Measurements from ENCODE around the gene LRRC8B.

LRRC8B gene

DNA sequence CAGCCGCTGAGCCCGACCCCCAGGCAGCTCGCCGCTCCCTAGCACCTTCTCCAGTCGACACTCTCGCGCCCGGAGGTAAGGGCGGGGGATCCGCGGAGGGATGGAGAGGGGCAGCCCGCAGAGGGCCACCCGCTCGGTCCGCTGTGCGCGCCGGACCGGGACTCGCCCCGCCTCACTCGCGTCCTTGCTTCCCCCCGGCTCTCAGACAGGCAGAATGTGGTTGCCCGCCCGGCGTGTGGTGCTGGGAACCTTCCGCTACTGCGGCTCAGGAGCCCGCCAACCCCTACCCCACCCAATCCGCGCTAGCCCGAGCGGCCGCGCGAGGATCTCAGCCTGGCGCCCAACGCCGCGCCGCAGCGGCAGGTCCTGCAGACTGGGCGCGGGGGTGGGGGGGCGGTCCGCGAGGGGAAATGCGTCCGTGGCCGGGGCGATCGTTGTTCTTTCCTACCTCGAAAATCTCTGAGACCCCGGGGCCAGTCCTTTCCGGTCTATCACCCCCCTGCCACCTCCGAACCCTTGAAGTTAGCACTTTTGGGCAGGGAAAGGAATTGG lies 108.7 kb downstream of the LRRC8B start:
- DNase-seq (ENCODE audit: low read depth in 2 of 2): no peak

DNA sequence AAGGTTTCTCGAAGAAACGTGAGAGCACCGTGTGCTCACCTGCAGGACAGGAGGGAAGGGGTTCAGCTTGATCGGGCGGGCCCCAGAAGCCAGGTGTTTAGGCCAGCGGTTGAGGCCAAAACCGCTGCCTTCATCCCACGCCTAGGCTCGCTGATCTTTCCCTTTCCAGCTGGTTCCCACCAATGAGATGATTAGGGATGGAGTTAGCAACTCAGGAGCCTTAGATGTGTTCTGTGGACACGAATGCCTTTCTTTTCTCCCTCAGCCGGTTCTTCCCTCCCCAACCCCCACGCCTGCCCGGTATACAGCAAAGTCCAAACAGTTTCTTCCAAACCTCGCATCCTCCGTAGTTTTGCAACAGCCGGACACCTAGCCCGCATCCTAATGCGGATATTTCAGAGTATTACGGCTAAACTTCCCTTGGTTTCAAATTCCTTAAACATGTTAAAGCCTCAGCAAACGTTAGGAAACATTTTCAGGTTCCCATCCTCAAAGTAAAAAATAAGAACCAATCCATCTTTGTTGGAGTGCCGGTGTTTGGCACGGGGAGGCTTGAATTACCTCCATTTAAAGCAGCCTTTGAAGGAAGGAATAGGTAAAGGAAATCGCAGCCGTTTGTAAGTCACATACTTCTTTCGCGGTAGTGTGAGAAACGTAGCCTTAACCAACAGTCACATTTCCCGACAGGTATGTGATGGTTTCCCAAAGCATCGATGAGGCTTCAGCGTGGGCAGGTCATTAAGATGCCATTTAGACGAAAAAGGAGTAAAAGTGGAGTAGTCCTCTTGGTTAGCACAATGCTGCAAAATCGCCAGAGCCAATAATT lies 109.4 kb downstream of the LRRC8B start:
- no peak for DNase-seq (ENCODE audit: low read depth in 2 of 2)

DNA sequence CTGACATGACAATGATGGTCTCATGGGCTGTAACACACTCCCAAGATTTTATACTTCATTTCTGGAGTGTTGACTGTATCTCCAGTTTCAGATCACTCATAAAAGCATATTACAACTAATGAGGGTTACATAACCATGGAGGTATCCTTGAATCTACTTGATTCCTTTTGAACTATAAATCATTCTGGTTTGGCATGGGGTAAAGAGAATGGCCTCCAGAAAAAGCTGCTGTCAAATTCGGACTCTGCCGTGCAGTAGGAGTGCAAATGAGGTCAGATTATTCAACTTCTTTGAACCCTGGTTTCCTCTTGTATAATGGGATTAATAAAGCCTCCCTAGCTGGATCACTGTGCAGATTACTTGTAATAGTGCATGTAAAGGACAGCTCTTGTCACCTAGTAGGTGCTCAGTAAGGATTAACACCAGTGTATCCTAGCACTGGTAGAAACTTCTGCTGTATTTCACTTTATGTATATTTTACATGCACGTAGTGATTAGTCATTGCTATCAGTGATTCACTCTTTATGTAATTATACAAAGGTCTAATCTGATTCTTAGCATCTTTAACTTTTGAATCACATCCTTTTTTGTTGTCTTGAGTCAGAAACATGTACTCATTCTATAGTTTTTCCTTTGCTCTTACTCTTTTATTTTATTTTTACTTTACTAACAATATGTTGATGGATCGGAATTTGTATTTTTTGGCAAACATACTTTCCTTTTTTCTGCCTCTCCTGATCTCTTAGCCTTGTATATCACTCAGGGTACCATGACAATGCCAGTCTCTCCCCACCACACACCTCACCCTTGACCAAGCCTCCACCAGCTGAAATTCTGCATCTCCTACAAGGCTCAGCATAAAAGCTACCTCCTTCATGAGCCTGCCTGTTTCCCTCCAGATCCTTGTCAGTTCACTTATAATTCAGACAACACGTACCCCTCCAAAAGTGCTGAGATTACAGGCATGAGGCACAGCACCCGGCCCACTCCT lies 111.5 kb downstream of the LRRC8B start:
- DNase-seq (ENCODE audit: low read depth in 2 of 2): no peak

DNA sequence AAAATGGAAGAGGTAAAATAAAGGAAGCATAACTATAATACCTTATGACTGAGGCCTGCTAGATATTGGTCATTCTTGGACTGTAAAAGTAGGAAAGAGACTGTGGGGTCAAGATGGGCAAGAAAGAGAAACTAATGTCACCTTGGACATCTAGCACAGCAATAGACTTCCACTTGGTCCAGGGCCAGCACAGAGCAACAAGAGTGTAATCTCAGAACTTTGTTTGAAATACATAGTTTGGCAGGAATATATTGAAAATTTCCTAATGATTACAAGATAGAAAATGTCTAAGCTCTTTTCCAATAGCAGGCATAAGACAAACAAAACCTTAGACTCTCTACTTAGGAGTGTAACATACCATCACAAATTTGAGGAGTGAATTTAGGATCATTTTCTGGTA lies 112.9 kb downstream of the LRRC8B start:
- no peak for DNase-seq (ENCODE audit: low read depth in 2 of 2)

DNA sequence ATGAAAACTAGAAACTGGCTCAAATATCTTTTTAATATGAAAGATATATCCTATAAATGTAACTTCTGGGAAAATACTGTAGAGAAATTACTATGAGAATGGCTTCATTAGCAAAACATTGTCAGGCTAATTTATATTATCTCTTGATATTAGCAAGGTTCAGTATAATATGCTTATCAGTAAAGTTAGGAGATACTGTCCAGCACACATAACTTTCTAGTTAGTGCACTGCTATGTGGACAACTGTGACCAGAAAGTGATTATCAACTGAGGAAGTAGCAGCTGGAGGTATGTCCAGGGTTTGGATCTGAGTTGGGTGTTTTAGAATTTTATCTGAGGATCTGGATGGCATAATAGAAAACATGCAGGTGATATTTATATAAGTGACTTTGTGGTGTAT lies 115.8 kb downstream of the LRRC8B start:
- no peak for DNase-seq (ENCODE audit: low read depth in 2 of 2)

DNA sequence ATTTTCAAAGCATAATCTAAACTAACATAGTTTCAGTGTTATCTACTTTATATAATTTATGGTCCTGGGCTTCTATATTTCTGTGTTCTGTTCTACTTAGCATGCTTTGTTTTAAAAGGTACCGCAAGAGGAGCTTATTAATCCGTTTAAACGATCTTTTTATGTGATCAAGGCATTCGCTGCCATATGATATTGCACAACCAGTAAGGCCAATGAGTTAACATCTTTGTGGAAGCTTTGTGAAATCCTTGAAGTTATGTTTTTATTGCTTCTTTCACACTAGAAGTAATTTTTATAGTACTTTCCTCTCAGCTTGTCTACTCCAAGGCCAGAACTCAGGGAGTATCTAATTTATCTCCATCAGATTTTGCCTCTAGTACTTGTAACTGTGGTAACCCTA lies 117.2 kb downstream of the LRRC8B start:
- DNase-seq (ENCODE audit: low read depth in 2 of 2): no peak

DNA sequence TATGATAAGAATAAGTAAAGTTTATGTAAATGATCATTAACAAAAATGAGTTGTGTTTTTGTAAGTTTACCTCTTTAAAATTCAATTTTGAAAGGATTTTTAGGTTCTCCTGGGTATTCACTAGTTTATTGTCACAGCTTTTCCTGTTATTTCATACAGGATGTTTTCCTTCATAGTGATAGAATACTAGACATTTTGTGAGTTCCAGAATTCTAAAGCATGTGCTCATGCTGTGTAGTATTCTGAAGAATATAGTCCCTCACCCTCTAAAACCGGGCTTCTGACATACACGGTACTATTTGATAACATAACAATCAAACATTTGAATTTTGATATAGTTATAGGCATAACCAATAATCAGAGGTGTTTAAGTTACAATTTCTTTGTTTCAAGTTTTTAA lies 118.9 kb downstream of the LRRC8B start:
- no peak for DNase-seq (ENCODE audit: low read depth in 2 of 2)

DNA sequence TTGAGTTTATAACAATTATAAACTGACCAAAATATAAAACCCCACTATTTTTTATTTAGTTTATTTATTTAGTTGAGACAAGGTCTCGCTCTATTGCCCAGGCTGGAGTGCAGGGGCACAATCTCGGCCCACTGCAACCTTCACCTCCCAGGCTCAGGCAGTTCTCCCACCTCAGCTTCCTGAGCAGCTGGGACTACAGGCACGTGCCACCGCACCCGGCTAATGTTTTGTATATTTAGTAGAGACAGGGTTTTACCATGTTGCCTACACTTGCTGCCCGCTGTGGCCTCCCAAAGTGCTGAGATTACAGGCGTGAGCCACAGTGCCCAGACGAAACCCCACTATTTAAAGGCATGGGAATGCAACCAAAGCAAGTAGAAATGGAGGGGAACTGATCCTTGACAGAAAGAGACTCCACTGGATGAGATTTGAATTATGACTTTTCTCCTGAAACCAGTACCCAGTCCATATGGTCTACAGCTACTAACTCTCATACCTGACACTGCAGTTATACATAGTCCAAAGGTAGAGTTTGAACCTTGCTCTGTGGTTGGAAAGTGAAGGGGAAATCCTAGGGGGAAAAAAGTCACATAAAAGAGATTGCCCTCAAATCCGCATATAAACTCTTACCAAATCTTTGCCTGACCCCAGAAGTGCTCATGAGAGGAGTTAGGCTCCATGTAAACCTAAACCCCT lies 119.6 kb downstream of the LRRC8B start:
- no peak for DNase-seq (ENCODE audit: low read depth in 2 of 2)

DNA sequence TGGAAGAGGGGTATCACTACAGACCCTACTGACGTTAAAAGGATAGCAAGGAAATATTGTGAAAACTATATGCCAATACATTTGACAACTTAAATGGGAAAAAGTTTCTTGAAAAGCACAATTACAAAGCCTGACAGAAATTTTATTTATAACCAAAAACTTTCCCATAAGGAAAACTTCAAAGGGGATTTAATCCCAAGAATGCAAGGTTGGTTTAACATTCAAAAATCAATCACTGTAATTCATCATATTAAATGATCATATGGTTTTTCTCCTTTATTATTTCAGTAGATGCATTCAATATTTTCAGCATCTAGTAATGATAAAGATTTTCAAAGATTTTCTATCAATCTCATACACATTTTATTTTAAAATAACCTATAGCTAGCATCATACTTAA lies 121.6 kb downstream of the LRRC8B start:
- DNase-seq (ENCODE audit: low read depth in 2 of 2): no peak
